Neural cell (in vitro differentiated cells): ENCODE measurements around the gene CTTNBP2NL.

ENCODE experiments used
- EP300 ChIP-seq: fragments of 450-650 bp; conservative IDR thresholded peaks from 2 replicates; pipeline ENCODE4 v1.6.1; 2014; ENCODE audit warnings: antibody characterized with exemption, mild to moderate bottlenecking, moderate library complexity; ENCODE audit not compliant: poor library complexity, severe bottlenecking
- EZH2 ChIP-seq: fragments of 200-600, 300-800 bp; shearing (Covaris generic), sonication (generic); IDR thresholded peaks from 2 replicates; pipeline ENCODE4 v1.6.1; 2014; ENCODE audit warnings: antibody characterized with exemption, low read length, borderline replicate concordance, mild to moderate bottlenecking; ENCODE audit not compliant: insufficient read depth, poor library complexity, severe bottlenecking
- POLR2AphosphoS5 ChIP-seq: IDR thresholded peaks from 2 replicates; pipeline ENCODE4 v1.6.1; 2012
- RAD21 ChIP-seq: fragments of 450-650 bp; conservative IDR thresholded peaks from 2 replicates; pipeline ENCODE4 v1.6.1; 2014; ENCODE audit warnings: antibody characterized with exemption, mild to moderate bottlenecking, moderate library complexity
- REST ChIP-seq: IDR thresholded peaks from 2 replicates; pipeline ENCODE4 v1.6.1; 2012; ENCODE audit warnings: borderline replicate concordance
- SMC3 ChIP-seq: fragments of 450-650 bp; conservative IDR thresholded peaks from 2 replicates; pipeline ENCODE4 v1.6.1; 2014; ENCODE audit warnings: antibody characterized with exemption, mild to moderate bottlenecking, moderate library complexity; ENCODE audit not compliant: poor library complexity
- TAF1 ChIP-seq: IDR thresholded peaks from 2 replicates; pipeline ENCODE4 v1.6.1; 2012; ENCODE audit warnings: low read depth
- TF ChIP-seq, protein P1 (sequence below): fragments of 450-650 bp; IDR thresholded peaks from 2 replicates; pipeline ENCODE4 v1.5.1; 2014; ENCODE audit warnings: antibody characterized with exemption, mild to moderate bottlenecking, moderate library complexity; ENCODE audit not compliant: poor library complexity, severe bottlenecking

- TF ChIP-seq REST (no peak), POLR2AphosphoS5 (no peak), EZH2 (no peak), EP300 (no peak), RAD21 (no peak), SMC3 (no peak), TAF1 (no peak)
- TF ChIP-seq, protein P1, sequence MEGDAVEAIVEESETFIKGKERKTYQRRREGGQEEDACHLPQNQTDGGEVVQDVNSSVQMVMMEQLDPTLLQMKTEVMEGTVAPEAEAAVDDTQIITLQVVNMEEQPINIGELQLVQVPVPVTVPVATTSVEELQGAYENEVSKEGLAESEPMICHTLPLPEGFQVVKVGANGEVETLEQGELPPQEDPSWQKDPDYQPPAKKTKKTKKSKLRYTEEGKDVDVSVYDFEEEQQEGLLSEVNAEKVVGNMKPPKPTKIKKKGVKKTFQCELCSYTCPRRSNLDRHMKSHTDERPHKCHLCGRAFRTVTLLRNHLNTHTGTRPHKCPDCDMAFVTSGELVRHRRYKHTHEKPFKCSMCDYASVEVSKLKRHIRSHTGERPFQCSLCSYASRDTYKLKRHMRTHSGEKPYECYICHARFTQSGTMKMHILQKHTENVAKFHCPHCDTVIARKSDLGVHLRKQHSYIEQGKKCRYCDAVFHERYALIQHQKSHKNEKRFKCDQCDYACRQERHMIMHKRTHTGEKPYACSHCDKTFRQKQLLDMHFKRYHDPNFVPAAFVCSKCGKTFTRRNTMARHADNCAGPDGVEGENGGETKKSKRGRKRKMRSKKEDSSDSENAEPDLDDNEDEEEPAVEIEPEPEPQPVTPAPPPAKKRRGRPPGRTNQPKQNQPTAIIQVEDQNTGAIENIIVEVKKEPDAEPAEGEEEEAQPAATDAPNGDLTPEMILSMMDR = no peak
These were observed 108.8 kb downstream of the CTTNBP2NL start for GRCh38 chr1:112504661-112505399.
